ENCODE data around the gene ST8SIA3. TPM values are rescaled to one million over a fixed set of nuclear protein-coding genes. Genes with fewer than 3 reads are reported as not detected.

ST8SIA3 gene
- total RNA-seq, 1 experiment from 2014 or later, result not detected

DNA sequence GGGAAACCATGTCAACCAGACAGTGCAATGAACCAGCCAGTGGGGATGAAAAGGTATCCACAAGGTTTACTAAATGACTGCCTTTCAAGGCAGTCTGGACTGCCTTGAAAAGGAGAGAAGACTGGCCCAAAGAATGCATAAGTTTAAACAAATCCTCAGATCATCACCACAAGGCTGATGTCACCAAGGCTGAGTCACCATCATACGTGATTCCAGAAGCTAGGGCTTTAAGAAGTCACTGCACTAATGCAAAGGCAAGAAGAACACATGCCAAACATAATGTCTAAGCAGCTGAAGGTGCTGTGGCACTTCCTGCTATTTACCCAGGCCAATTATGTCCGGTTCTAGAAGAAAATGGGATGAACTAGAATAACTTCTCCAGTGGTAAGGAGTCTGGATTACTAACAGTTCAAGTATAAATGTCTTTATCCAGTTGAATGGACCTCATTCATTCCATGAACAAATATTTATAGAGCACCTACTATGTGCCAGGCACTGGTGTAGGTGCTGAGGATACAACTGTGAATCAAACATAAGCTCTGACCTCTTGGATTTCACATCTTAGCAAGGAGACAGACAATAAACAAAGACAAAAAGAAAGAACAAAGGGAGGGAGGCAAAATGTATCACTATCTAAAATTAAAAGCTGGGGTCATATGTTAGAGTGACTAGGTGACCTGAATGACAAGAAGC is 45.2 kb downstream of the ST8SIA3 start:
- H3K27me3 Mint-ChIP-seq (ENCODE audit: unreplicated experiment), result no peaks in the 10 kb centered on the region
- no TSS peak for BruUV-seq (replicated peaks)
- DNase-seq, result peak; percentile 38
- intact Hi-C loops (cut with micrococcal nuclease; ENCODE audit: unreplicated experiment), result no loop called here
- peak overlapping the region; percentile 10 for H3K27ac Mint-ChIP-seq (ENCODE audit: unreplicated experiment)
- TF ChIP-seq, protein P1, sequence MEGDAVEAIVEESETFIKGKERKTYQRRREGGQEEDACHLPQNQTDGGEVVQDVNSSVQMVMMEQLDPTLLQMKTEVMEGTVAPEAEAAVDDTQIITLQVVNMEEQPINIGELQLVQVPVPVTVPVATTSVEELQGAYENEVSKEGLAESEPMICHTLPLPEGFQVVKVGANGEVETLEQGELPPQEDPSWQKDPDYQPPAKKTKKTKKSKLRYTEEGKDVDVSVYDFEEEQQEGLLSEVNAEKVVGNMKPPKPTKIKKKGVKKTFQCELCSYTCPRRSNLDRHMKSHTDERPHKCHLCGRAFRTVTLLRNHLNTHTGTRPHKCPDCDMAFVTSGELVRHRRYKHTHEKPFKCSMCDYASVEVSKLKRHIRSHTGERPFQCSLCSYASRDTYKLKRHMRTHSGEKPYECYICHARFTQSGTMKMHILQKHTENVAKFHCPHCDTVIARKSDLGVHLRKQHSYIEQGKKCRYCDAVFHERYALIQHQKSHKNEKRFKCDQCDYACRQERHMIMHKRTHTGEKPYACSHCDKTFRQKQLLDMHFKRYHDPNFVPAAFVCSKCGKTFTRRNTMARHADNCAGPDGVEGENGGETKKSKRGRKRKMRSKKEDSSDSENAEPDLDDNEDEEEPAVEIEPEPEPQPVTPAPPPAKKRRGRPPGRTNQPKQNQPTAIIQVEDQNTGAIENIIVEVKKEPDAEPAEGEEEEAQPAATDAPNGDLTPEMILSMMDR (IDR thresholded peaks at IDR 0.05; ENCODE audit: unreplicated experiment), result no peak
- H3K9me3 Mint-ChIP-seq (ENCODE audit: low read depth, unreplicated experiment), result peaks cover 14% of the 10 kb centered on the region
- H3K4me3 Mint-ChIP-seq (ENCODE audit: low read depth, unreplicated experiment), result no peak overlapping the region
- CTCF ChIA-PET, result interaction anchor here (0.9 kb wide), 1 partner anchor 130 kb away, joined by 3 read pairs; no protein-coding TSS in a partner anchor
- H3K4me1 Mint-ChIP-seq (ENCODE audit: low read depth, unreplicated experiment), result peaks cover 12% of the 10 kb centered on the region
- H3K36me3 Mint-ChIP-seq (ENCODE audit: insufficient read depth, unreplicated experiment), result peaks cover 4% of the 10 kb centered on the region

DNA sequence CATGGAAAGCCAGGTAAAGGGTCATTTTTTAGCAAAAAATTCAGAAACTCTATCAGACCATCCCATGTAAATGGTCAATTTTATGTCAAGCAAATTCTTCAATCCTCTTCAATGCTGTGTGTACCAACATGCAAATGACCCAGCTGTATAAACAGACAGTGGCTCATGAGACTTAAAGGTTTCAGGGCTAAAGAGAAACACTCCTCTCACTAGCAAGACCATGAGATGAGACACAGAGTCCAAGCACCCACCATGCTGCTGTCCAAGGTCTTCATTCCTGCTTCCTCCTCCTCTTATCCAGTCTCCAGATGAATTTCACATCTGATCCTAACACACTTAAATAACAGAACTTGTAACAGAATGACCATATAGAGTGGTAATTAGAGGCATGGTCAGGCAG is 52.0 kb downstream of the ST8SIA3 start:
- Mint-ChIP-seq H3K9me3 (ENCODE audit: low read depth, unreplicated experiment) (no peaks in the 10 kb centered on the region), H3K27me3 (ENCODE audit: unreplicated experiment) (no peaks in the 10 kb centered on the region), H3K4me1 (ENCODE audit: low read depth, unreplicated experiment) (no peaks in the 10 kb centered on the region), H3K36me3 (ENCODE audit: insufficient read depth, unreplicated experiment) (peaks cover under 1% of the 10 kb centered on the region), H3K4me3 (ENCODE audit: low read depth, unreplicated experiment) (no peak overlapping the region), H3K27ac (ENCODE audit: unreplicated experiment) (no peak overlapping the region)
- intact Hi-C loops (cut with micrococcal nuclease; ENCODE audit: unreplicated experiment), result no loop called here
- DNase-seq, result no peak
- BruUV-seq (replicated peaks), result no TSS peak
- TF ChIP-seq, protein P1 (IDR thresholded peaks at IDR 0.05; ENCODE audit: unreplicated experiment), result no peak
- CTCF ChIA-PET, result no interaction called here

DNA sequence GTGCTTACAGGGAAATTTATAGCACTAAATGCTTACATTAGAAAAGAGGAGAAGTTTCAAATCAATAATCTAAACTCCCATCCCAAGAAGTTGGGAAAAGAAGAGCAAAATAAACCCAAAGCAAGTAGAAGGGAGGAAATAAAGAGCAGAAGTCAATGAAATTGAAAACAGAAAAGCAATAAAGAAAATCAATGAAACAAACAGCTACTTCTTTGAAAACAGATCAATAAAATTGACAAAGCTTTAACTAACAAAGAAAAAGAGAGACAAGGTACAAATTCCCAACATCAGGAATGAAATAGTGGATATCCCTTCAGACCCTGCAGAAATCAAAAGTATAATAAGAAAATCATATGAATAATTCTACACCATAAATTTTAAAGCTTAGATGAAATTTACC is 57.3 kb downstream of the ST8SIA3 start:
- Mint-ChIP-seq H3K27ac (ENCODE audit: unreplicated experiment) (no peak overlapping the region), H3K4me1 (ENCODE audit: low read depth, unreplicated experiment) (no peaks in the 10 kb centered on the region), H3K4me3 (ENCODE audit: low read depth, unreplicated experiment) (no peak overlapping the region), H3K36me3 (ENCODE audit: insufficient read depth, unreplicated experiment) (peaks cover 6% of the 10 kb centered on the region), H3K9me3 (ENCODE audit: low read depth, unreplicated experiment) (peaks cover 3% of the 10 kb centered on the region), H3K27me3 (ENCODE audit: unreplicated experiment) (no peaks in the 10 kb centered on the region)
- intact Hi-C loops (cut with micrococcal nuclease; ENCODE audit: unreplicated experiment), result no loop called here
- TF ChIP-seq, protein P1 (IDR thresholded peaks at IDR 0.05; ENCODE audit: unreplicated experiment), result no peak
- BruUV-seq (replicated peaks), result no TSS peak
- no peak for DNase-seq
- CTCF ChIA-PET, result no interaction called here

DNA sequence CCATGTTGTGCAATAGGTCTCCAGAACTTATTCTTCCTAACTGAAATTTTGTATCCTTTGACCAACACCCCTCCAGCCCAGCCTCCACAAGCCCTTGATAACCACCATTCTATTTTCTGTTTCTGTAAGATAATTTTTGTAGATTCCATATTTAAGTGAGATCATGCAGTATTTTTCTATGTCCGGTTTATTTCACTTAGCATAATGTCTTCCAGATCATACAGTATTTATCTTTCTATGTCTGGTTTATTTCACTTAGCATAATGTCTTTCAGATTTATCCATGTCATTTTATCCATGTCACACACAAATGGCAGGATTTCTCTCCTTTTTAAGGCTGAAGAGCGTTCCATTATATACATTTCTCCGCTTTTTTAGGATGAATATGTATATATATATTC is 58.4 kb downstream of the ST8SIA3 start:
- H3K4me1 Mint-ChIP-seq (ENCODE audit: low read depth, unreplicated experiment), result no peaks in the 10 kb centered on the region
- H3K27me3 Mint-ChIP-seq (ENCODE audit: unreplicated experiment), result no peaks in the 10 kb centered on the region
- H3K36me3 Mint-ChIP-seq (ENCODE audit: insufficient read depth, unreplicated experiment), result peaks cover 6% of the 10 kb centered on the region
- H3K9me3 Mint-ChIP-seq (ENCODE audit: low read depth, unreplicated experiment), result peaks cover 3% of the 10 kb centered on the region
- no peak overlapping the region for H3K27ac Mint-ChIP-seq (ENCODE audit: unreplicated experiment)
- intact Hi-C loops (cut with micrococcal nuclease; ENCODE audit: unreplicated experiment), result no loop called here
- CTCF ChIA-PET, result no interaction called here
- BruUV-seq (replicated peaks), result no TSS peak
- TF ChIP-seq, protein P1 (IDR thresholded peaks at IDR 0.05; ENCODE audit: unreplicated experiment), result no peak
- H3K4me3 Mint-ChIP-seq (ENCODE audit: low read depth, unreplicated experiment), result no peak overlapping the region
- DNase-seq, result no peak
